Hematopoietic multipotent progenitor cell treated with erythropoietin and hydrocortisone succinate and interleukin-3 and kit ligand, for 4 days (in vitro differentiated cells): ENCODE measurements around the gene NSUN7.

Experiments used
- DNase-seq: peaks from one replicate; pipeline ENCODE4 v3.0.0-alpha.2; 2015

The NSUN7 gene

DNA sequence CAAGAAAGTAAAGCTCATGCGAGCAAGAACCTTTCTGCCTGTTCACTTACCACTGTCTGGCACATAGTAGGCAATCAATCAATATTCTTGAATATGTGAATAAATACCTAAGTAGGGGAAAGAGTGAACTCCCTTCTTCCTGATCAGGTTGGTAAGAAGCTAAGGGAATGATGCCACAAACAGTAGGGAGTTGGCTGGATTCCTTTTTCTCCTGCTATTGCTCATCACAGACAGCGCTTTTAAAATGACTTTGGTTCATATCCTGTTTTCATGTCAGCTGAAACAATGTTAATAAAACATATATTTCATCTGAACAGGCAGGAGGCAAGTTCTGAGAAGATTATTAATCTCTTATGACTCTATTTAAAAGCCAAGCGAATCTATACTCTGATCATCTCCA lies 99.2 kb downstream of the NSUN7 start:
- no peak for DNase-seq

DNA sequence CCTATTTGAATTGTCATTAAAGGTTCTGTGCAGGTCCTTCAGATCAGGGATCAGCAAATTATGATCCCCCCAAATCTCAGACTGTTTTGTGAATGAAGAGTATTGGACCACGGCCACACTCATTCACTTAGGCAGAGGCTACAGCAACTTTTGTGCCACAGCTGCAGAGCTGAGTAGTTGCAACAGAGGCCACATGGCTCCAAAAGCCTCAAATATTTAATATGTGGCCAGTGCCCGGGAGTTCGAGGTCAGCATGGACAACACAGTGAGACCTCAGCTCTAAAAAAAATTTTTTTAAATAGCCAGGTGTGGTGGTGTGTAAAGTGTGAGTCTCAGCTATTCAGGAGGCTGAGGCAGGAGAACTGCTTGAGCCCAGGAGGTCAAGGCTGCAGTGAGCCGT lies 100.7 kb downstream of the NSUN7 start:
- no peak for DNase-seq

DNA sequence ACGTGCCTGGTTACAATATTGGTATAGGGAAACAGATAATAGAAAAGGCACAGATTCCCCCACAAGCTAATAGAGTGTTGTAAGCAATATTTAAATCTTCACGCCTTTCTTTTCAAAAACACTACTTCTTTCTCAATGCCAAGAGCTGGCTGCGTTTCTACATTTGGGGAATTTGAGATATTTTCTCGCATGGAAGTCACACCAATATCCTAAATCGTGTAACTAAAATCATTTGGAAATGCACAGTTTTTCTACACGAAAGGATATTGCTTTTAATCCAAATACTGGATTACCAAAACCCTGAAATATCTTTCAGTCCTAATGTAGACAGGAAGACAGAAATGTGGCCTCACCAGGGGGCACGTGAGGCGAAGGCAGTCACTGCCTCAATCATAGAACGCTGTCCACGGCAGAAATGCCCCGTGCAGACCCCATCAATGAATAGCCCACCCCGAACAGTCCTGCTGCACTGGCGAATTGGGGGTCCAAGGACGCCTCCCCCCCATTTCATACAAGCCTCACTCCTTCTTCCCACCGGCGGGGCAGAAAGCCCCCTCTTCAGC lies 106.6 kb downstream of the NSUN7 start:
- DNase-seq, result no peak

DNA sequence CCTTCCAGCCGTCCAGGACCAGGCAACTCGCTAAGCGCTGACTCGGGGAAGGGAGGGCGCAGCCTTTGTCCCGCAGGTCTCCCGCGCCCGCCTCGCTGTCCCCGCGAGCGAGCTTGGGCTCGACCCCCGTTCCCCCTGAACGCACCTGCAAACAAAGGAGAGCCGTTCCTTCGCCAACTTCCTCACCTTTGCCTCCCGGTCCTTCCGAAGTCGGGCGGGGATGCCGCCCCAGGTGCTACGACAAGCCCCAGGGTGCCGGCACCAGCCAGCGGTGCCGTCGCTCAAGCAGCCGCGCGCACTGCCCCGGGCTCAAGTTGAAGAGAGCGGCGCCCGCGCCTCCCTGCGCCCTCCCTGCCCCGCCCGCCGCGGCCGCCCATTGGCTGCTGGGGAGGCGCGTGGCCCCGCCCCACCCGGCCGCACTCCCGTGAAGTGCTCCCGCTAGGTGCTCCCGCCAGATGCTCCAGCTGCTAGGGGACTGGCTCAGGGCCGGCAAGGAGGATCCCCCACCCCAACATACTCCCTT lies 107.1 kb downstream of the NSUN7 start:
- peak; percentile 76 for DNase-seq

DNA sequence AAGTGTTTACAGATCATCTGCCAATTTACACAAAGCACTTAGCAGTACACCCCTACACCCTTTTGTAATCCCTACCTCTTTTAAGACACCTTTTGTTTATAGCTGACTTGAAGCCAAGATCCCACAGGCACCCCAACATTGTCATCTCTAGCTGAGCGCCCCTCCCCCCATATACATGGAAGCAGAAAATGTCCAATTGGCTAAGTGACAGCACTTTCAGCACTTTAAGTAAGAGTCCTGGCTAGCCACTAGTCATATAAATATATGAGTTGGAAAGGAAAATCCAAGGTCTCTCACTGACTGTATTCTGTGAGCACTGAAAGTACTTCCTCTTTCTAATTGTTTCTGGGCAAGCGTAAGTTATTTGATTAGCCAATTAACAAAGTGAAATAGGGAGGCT lies 108.2 kb downstream of the NSUN7 start:
- peak; percentile 54 for DNase-seq

DNA sequence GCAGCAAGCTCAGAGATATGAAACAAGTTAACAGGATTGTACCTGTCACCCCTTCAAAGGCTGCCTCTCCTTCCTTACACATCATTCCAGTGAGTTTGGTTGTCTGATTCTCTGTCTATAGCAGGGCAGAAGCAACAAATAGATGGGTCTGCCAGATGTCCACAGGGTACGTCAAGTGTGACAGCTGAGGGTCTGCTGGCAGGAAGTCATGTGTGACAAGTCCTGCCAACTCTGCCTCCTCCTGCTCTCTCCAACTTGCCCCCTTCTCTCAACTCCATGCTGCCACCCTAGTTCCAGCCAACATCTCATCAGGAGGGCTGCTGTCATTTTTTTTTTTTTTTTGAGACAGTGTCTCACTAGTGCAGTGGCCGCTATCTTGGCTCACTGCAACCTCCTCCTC lies 109.2 kb downstream of the NSUN7 start:
- DNase-seq, result no peak
